Measurements from ENCODE around the gene GRB14. TPM values are rescaled to one million over a fixed set of nuclear protein-coding genes. Genes with fewer than 3 reads are reported as not detected.

GRB14 gene
- total RNA-seq, 4 donors from 2014 or later = 5.4 to 19.3 (median 9.8) TPM

DNA sequence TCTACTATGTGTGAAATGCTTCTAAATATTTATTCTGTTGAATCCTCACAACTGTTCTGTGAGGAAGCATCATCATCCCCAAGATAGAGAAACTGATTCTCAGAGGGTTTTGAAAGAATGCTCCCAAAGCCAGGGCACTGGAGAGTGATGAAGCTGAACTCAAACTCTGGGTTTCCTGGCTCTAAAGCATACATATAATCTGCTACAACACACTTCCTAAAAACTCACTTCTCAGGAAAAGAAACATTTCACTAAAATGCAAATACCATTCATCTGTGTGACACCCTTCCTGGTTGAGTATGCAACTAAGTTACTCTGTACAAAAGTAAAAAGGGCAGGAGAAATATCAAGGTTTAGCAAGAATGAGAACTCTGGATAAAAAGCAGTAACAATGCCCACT, 58.6 kb downstream of the GRB14 start:
- Histone ChIP-seq H3K4me3 (replicated peaks in 1 of 3) (no peak overlapping the region), H3K9me3 (no peaks in the 10 kb centered on the region), H3K27ac (no peak overlapping the region), H3K36me3 (no peaks in the 10 kb centered on the region), H3K4me1 (peaks cover 0 to 5% of the 10 kb centered on the region in 2 donors), H3K27me3 (no peaks in the 10 kb centered on the region)
- no peak for DNase-seq
- intact Hi-C loops (cut with DNase I) = loop anchor here (5.0 kb wide), 1 partner anchor 155 kb away; no protein-coding TSS in a partner anchor
- TF ChIP-seq, protein P1, sequence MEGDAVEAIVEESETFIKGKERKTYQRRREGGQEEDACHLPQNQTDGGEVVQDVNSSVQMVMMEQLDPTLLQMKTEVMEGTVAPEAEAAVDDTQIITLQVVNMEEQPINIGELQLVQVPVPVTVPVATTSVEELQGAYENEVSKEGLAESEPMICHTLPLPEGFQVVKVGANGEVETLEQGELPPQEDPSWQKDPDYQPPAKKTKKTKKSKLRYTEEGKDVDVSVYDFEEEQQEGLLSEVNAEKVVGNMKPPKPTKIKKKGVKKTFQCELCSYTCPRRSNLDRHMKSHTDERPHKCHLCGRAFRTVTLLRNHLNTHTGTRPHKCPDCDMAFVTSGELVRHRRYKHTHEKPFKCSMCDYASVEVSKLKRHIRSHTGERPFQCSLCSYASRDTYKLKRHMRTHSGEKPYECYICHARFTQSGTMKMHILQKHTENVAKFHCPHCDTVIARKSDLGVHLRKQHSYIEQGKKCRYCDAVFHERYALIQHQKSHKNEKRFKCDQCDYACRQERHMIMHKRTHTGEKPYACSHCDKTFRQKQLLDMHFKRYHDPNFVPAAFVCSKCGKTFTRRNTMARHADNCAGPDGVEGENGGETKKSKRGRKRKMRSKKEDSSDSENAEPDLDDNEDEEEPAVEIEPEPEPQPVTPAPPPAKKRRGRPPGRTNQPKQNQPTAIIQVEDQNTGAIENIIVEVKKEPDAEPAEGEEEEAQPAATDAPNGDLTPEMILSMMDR (IDR thresholded peaks at IDR 0.05) = no peak
- no peak for TF ChIP-seq POLR2A (IDR thresholded peaks at IDR 0.05)

DNA sequence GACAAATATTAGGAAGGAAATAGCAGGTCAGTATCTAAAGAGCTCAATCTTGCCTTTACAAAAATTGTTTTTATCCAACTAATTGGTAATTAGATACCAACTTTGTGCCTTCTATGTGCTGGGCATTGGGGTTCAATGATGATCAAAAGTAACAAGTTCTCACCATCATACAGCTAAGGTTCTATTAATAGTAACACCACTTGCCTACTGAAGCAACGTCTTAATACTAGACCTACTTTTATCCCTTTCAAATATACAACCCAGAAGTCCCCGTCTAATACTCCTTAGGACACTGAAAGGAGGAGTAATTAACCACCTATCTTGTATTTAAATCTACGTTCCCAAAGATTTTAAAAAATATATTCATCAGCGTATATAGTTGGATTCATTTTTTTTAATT, 59.3 kb downstream of the GRB14 start:
- Histone ChIP-seq H3K27me3 (no peaks in the 10 kb centered on the region), H3K4me3 (replicated peaks in 1 of 3) (no peak overlapping the region), H3K9me3 (no peaks in the 10 kb centered on the region), H3K4me1 (peaks cover 0 to 5% of the 10 kb centered on the region in 2 donors), H3K36me3 (no peaks in the 10 kb centered on the region), H3K27ac (no peak overlapping the region)
- DNase-seq = no peak
- intact Hi-C loops (cut with DNase I) = loop anchor here (5.0 kb wide), 1 partner anchor 155 kb away; no protein-coding TSS in a partner anchor
- 84 to 89% methylated on average over 4 of the region's 4 CpGs for WGBS, 2 donors
- TF ChIP-seq, protein P1 (IDR thresholded peaks at IDR 0.05) = no peak
- no peak for TF ChIP-seq POLR2A (IDR thresholded peaks at IDR 0.05)

GRCh38 chr2:164561416-164561815, 59.9 kb downstream of the GRB14 start:
- WGBS, 2 donors = 93 to 94% methylated on average over 4 of the region's 4 CpGs
- no peaks in the 10 kb centered on the region for H3K9me3 ChIP-seq
- intact Hi-C loops (cut with DNase I) = loop anchor here (5.0 kb wide), 1 partner anchor 156 kb away; no protein-coding TSS in a partner anchor
- TF ChIP-seq, protein P1 (IDR thresholded peaks at IDR 0.05) = no peak
- no peak for TF ChIP-seq POLR2A (IDR thresholded peaks at IDR 0.05)
- H3K4me1 ChIP-seq = peaks cover 0 to 5% of the 10 kb centered on the region in 2 donors
- no peaks in the 10 kb centered on the region for H3K27me3 ChIP-seq
- no peak overlapping the region for H3K4me3 ChIP-seq (replicated peaks in 1 of 3)
- H3K27ac ChIP-seq = no peak overlapping the region
- no peaks in the 10 kb centered on the region for H3K36me3 ChIP-seq
- no peak for DNase-seq

GRCh38 chr2:164560902-164561301, 60.4 kb downstream of the GRB14 start:
- DNase-seq = no peak
- H3K36me3 ChIP-seq = no peaks in the 10 kb centered on the region
- H3K27me3 ChIP-seq = no peaks in the 10 kb centered on the region
- intact Hi-C loops (cut with DNase I) = loop anchor here (5.0 kb wide), 1 partner anchor 156 kb away; no protein-coding TSS in a partner anchor
- H3K4me1 ChIP-seq = peaks cover 0 to 5% of the 10 kb centered on the region in 2 donors
- H3K4me3 ChIP-seq (replicated peaks in 1 of 3) = no peak overlapping the region
- H3K9me3 ChIP-seq = no peaks in the 10 kb centered on the region
- no peak overlapping the region for H3K27ac ChIP-seq
- 66 to 80% methylated on average over 2 of the region's 2 CpGs for WGBS, 2 donors
- no peak for TF ChIP-seq POLR2A (IDR thresholded peaks at IDR 0.05)
- TF ChIP-seq, protein P1 (IDR thresholded peaks at IDR 0.05) = no peak

GRCh38 chr2:164560181-164560792, 61.0 kb downstream of the GRB14 start:
- TF ChIP-seq POLR2A (IDR thresholded peaks at IDR 0.05) = no peak
- TF ChIP-seq, protein P1 (IDR thresholded peaks at IDR 0.05) = peak; percentile 32 to 82 (median 68)
- Histone ChIP-seq H3K4me3 (replicated peaks in 1 of 3) (no peak overlapping the region), H3K4me1 (peaks cover 0 to 5% of the 10 kb centered on the region in 2 donors), H3K9me3 (no peaks in the 10 kb centered on the region), H3K27me3 (no peaks in the 10 kb centered on the region), H3K36me3 (no peaks in the 10 kb centered on the region), H3K27ac (no peak overlapping the region)
- intact Hi-C loops (cut with DNase I) = loop anchor here (5.0 kb wide), 1 partner anchor 157 kb away; no protein-coding TSS in a partner anchor
- WGBS, 2 donors = 41 to 48% methylated on average over 4 of the region's 4 CpGs
- no peak for DNase-seq

All from thyroid gland (tissue), 4 donors.